ENCODE results near the gene SLC11A1.
A peak's percentile ranks its signal among the peaks of the same experiment; 100 is the strongest.

SLC11A1 gene

DNA sequence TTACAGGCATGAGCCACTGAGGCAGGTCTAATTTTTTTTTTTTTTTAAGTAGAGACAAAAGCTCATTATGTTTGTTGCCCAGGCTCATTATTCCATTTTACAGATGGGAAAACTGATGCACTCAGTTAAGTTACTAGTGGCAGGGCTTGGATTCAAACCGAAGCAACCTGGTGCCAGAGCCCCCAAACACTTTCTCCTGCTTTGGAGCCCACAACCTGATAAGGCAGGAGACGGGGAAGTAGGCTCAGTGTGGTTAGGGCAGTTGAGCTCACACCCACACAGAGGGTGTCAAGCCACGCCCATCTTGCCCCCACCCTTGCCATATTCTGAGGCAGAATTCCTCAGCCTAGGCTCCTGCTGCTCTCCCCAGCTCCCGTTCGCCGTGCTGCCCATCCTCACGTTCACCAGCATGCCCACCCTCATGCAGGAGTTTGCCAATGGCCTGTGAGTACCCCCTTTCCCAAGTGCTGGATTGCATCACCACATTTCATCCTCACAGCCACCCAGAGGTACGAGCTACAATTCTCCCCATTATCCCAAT lies 11.7 kb downstream of the SLC11A1 start:
- no peak for DNase-seq (ENCODE audit: low read depth in 1 of 2, low spot score in 1 of 2)

- no peak for DNase-seq (ENCODE audit: low read depth in 1 of 2, low spot score in 1 of 2)
Observed at GRCh38 chr2:218394298-218395089, 12.4 kb downstream of the SLC11A1 start.

DNA sequence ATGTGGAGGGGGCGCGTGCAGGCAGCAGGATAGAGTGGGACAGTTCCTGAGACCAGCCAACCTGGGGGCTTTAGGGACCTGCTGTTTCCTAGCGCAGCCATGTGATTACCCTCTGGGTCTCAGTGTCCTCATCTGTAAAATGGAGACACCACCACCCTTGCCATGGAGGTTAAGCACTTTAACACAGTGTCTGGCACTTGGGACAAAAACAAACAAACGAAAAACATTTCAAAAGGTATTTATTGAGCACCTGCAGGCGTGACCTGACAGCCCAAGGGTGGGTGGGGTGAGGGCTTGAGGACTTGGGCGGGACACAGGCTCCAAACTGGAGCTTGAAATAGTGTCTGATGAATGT lies 13.0 kb downstream of the SLC11A1 start:
- DNase-seq (ENCODE audit: low read depth in 1 of 2, low spot score in 1 of 2), result no peak

DNA sequence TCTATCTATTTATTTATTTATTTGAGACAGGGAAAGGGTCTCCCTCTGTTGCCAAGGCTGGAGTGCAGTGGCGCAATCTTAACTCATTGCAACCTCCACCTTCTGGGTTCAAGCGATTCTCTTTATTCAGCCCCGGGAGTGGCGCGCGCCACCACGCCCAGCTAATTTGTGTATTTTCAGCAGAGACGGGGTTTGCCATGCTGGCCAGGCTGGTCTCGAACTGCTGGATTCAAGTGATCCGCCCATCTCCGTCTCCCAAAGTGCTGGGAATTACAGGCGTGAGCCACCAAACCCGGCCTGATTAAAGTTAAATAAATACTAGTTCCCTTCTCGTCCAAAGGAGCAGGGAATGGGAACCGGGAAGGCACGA lies 13.4 kb downstream of the SLC11A1 start:
- no peak for DNase-seq (ENCODE audit: low read depth in 1 of 2, low spot score in 1 of 2)

GRCh38 chr2:218395826-218396687 lies 14.0 kb downstream of the SLC11A1 start:
- DNase-seq (ENCODE audit: low read depth in 1 of 2, low spot score in 1 of 2), result peak; percentile 86 to 90

GRCh38 chr2:218396688-218397462 lies 14.8 kb downstream of the SLC11A1 start:
- peak; percentile 48 to 58 for DNase-seq (ENCODE audit: low read depth in 1 of 2, low spot score in 1 of 2)

DNA sequence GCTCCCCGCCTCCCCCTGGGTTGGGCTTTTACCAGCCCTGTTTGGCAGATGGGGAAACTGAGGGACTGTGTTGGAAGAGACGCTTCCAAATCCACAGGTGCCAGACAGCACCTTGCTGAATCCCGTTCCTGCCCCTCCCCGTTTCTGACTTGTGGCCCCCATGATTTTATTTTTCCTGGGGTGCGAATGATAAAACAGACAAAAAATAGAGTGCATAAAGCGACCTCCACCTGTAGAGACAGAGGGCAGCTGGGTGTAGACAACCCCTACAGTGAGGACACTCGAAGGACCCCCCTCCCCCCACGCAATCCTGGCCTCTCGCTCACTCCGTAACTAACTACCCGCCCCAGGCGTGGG lies 15.4 kb downstream of the SLC11A1 start:
- no peak for DNase-seq (ENCODE audit: low read depth in 1 of 2, low spot score in 1 of 2)

DNA sequence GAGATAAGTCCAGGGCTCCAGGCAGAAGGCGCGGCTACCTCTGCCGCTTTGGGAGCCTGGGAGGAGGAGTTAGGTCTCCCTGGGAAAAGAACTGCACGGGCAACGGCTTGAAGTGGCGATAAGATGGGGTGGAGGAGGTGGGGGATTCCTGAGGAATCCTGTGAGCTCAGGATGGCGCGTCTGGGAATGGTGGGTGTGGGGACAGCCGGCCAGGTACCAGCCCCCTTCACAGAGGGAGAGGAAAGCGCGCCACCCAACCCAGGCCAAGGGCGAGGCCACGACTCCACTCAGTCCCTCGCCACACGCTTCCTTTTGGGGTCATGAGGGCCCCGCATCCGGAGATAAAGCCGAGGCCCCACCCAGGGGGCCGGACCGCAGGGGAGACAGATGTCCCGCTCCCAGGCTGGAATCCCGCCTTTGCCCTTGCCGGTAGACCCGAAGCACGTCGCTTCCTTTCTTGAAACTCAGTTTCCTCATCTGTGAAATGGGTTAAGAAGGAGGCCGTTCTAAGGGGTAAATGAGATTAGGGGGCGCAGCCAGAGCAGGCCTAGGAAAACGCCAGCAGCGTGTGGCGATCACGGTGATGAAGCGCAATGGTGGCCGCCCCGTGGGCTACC lies 15.9 kb downstream of the SLC11A1 start:
- DNase-seq (ENCODE audit: low read depth in 1 of 2, low spot score in 1 of 2), result peak in 1 of 2 donors; percentile 30

DNA sequence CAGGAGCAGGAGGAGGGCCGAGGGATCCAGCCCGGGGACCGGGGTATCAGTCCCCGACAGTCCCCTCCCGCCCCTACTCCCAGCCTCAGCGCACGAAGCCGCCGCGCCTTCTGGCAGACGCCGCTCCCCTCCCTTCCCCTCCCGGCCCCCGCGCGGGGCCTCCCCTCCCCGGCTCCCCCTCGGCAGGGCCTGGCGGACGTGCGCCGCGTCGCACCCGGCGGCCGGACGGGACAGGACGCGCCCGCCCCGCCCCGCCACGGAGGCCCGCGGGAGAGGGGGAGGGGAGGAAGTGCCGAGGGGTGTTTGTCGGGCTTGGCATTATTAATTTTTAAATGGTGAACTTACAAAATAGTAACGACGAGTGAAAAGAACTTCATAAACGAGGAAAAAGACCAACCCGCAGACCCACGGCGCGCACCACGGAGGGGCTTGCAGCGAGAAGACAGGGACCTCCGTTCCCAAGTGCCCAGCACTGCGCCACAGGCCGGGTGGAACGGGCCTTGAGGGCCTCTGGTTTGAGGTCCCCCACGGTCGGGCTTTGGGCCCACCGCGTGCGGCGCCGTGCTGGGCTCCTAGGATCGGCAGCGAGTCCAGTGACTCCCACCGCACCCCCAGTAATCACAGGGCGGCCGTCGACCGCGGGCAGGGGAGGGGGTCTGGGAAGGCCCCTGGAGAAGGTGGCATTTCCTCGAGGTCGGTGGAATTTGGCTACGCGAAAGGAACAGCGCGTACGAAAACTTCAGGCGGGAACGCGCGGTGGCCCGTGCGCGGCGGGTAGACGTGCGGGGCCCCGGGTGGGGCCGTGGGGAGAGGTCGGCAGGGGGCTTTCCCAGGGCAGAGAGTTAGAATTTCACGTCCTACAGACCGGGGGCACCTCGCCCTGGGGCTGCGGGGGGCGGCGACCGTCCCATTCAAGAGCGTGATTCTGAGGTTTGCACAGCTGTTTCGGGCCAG lies 16.6 kb downstream of the SLC11A1 start:
- peak; percentile 46 to 54 for DNase-seq (ENCODE audit: low read depth in 1 of 2, low spot score in 1 of 2)

- DNase-seq (ENCODE audit: low read depth in 1 of 2, low spot score in 1 of 2), result peak; percentile 84 to 85
Observed at GRCh38 chr2:218399391-218400166, 17.5 kb downstream of the SLC11A1 start, which contains the start of gene CTDSP1. Gene CTDSP1 (plus strand): TSS chr2:218399868. CDS start chr2:218400091, 223 bp downstream.

GRCh38 chr2:218400167-218400929 lies 18.3 kb downstream of the SLC11A1 start:
- no peak for DNase-seq (ENCODE audit: low read depth in 1 of 2, low spot score in 1 of 2)

- DNase-seq (ENCODE audit: low read depth in 1 of 2, low spot score in 1 of 2), result no peak
Observed at GRCh38 chr2:218400930-218401881, 19.1 kb downstream of the SLC11A1 start.

GRCh38 chr2:218401890-218402289 lies 19.8 kb downstream of the SLC11A1 start:
- no peak for DNase-seq (ENCODE audit: low read depth in 1 of 2, low spot score in 1 of 2)

DNA sequence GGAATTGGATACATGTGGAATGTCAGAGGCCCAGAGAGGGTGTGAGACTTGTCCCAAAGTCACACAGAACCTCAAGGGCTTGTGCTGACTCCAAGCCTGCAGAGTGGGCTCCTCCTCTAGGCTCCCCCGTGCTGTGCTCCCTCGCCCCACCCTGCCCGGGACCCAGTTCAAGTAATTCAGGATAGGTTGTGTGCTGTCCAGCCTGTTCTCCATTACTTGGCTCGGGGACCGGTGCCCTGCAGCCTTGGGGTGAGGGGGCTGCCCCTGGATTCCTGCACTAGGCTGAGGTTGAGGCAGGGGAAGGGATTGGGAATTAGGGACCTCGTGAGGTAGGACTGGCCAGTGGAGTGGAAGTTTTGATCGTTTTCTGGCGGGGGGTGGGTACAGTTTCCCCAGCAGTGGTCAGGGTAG lies 20.4 kb downstream of the SLC11A1 start:
- no peak for DNase-seq (ENCODE audit: low read depth in 1 of 2, low spot score in 1 of 2)

DNA sequence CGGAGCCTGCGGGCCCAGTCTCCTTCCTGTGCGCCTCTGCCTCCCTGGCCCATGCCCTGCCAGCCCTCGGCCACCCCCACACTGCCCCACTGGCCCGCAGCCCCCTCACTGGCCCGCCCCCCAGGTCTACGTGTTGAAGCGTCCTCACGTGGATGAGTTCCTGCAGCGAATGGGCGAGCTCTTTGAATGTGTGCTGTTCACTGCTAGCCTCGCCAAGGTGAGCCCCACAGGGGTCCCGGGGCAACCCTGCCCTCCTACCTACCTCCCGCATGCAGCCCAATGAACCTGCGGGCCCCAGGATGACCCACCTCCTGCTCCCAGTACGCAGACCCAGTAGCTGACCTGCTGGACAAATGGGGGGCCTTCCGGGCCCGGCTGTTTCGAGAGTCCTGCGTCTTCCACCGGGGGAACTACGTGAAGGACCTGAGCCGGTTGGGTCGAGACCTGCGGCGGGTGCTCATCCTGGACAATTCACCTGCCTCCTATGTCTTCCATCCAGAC lies 20.9 kb downstream of the SLC11A1 start:
- DNase-seq (ENCODE audit: low read depth in 1 of 2, low spot score in 1 of 2), result no peak

- no peak for DNase-seq (ENCODE audit: low read depth in 1 of 2, low spot score in 1 of 2)
Observed at GRCh38 chr2:218403810-218404209, 21.7 kb downstream of the SLC11A1 start.
